ENCODE data around the gene BCAT1.
"Not testable (repeated sequence)": the region's sequence is repeated elsewhere in the genome, so short reads cannot be mapped to it uniquely, and the experiment has no call there.

Gene BCAT1

DNA sequence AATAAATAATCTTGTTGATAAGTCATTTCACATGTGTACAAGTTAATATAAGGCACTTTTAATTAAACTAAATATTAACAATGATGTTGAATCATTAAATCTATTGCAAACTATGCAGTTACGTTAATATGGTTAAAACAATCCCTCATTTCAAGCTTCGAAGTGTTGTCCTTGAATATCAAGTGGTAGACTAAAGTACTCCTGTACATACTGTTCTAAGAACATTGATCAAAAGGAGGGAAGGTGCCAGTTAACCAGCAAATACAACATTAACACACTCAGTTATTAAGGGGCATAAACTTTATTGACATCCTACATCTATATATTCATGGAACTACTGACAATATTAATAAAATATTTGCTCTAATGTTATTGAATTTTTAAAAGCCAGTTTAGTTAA, 8.7 kb downstream of the BCAT1 start:
- no peak overlapping the region for H3K4me3 ChIP-seq (replicated peaks in 1 of 2; ENCODE audit: low read depth in 2 of 2, low read length in 2 of 2)
- DNase-seq (ENCODE audit: low read depth in 2 of 2), result no peak
- TF ChIP-seq, protein P1, sequence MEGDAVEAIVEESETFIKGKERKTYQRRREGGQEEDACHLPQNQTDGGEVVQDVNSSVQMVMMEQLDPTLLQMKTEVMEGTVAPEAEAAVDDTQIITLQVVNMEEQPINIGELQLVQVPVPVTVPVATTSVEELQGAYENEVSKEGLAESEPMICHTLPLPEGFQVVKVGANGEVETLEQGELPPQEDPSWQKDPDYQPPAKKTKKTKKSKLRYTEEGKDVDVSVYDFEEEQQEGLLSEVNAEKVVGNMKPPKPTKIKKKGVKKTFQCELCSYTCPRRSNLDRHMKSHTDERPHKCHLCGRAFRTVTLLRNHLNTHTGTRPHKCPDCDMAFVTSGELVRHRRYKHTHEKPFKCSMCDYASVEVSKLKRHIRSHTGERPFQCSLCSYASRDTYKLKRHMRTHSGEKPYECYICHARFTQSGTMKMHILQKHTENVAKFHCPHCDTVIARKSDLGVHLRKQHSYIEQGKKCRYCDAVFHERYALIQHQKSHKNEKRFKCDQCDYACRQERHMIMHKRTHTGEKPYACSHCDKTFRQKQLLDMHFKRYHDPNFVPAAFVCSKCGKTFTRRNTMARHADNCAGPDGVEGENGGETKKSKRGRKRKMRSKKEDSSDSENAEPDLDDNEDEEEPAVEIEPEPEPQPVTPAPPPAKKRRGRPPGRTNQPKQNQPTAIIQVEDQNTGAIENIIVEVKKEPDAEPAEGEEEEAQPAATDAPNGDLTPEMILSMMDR (IDR thresholded peaks at IDR 0.05; ENCODE audit: low read depth, low read length), result no peak

DNA sequence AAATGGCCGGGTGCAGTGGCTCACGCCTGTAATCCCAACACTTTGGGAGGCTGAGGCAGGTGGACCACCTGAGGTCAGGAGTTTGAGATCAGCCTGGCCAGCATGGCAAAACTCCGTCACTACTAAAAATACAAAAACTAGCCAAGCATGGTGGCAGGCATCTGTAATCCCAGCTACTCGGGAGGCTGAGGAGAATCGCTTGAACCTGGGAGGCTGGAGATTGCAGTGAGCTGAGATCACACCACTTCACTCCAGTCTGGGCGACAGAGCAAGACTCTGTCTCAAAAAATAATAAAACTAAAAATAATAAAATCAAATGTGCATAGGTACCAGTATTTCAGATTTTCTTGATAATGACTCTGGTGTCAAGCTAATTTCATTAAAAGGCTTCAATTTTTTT, 9.3 kb downstream of the BCAT1 start:
- not testable (repeated sequence) for DNase-seq (ENCODE audit: low read depth in 2 of 2); H3K4me3 ChIP-seq (replicated peaks in 1 of 2; ENCODE audit: low read depth in 2 of 2, low read length in 2 of 2)

DNA sequence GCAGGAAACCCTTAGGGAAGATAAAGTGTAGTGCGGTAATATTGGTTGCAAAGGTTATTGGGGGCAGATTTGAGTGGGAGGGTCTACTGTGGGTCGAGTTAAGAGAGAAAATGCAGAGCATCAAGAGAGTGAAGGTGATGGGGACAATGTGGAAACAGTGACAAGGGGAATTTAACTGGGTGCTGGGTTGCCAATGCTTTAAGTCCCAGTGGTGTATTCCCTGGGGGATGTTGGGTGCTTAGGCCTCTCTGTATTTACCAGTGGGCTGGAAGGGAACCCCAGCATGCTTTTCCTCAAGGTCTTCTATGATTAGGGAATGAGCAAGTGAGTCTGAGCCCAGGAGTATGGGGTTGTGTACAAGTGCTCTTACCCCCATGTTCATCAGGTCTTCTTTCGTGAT, 10.6 kb downstream of the BCAT1 start:
- DNase-seq (ENCODE audit: low read depth in 2 of 2), result no peak
- TF ChIP-seq, protein P1 (IDR thresholded peaks at IDR 0.05; ENCODE audit: low read depth, low read length), result no peak
- no peak overlapping the region for H3K4me3 ChIP-seq (replicated peaks in 1 of 2; ENCODE audit: low read depth in 2 of 2, low read length in 2 of 2)

DNA sequence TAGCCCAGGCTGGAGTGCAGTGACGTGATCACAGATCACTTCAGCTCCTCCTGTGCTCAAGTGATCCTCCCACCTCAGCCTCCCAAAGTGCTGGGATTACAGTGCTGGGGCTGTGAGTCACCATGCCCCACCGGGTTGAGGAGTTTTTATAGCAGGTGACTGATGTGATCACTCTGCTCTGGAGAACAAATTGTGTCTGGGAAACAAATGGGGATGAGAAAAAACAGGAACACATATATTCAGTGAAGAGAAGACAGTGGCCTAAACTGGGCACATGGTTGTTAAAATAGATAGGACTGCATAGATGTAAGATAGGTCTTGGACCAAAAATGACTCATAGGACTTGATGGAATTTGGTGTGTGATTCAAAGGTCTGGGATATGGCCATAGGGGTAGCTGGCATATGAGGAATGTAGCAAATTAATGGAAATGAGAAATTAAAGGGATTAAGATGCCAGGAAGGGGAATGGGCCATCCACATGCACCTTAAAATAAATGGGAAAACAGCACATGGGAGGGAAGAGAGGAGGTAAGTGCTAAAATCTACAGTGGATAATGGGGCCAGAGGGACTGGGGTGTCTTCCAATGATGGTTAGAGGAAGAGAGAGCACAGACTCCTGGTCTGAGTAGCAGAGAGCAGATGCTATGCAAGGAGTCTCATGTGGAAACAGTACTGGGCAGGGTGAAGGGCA, 11.2 kb downstream of the BCAT1 start:
- peak in 1 of 2 donors; percentile 44 for DNase-seq (ENCODE audit: low read depth in 2 of 2)
- no peak overlapping the region for H3K4me3 ChIP-seq (replicated peaks in 1 of 2; ENCODE audit: low read depth in 2 of 2, low read length in 2 of 2)
- TF ChIP-seq, protein P1 (IDR thresholded peaks at IDR 0.05; ENCODE audit: low read depth, low read length), result no peak

DNA sequence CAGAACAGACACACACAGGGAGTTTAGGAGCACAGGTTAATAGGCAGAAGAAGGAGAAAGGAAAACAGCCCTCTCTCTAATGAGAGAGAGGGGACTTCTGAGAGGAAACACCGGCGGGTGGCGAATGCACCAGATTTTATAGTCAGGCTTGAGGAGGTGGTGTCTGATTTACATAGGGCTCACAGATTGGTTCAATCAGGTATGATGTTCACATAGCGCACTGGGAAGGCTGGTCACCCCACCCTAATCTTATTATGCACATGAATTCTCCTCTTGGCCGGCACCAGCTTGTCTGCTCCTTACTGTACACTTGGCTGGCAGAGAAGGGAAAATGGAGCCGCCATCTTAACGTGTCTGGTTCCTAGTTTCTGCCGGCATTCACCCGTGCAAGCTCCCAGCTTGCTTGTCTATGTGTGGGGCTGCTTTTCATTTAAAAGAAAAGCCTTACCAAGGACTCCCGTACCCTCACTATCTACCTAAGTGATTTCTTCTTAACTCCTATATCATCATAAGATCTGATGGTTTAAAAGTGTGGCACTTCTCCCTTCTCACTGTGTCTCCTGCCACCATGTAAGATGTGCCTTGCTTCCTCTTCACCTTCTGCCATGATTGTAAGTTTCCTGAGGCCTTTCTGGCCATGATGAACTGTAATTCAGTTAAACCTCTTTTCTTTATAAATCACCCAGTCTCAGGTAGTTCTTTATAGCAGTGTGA, 15.1 kb downstream of the BCAT1 start:
- no peak overlapping the region for H3K4me3 ChIP-seq (replicated peaks in 1 of 2; ENCODE audit: low read depth in 2 of 2, low read length in 2 of 2)
- TF ChIP-seq, protein P1 (IDR thresholded peaks at IDR 0.05; ENCODE audit: low read depth, low read length), result no peak
- no peak for DNase-seq (ENCODE audit: low read depth in 2 of 2)

DNA sequence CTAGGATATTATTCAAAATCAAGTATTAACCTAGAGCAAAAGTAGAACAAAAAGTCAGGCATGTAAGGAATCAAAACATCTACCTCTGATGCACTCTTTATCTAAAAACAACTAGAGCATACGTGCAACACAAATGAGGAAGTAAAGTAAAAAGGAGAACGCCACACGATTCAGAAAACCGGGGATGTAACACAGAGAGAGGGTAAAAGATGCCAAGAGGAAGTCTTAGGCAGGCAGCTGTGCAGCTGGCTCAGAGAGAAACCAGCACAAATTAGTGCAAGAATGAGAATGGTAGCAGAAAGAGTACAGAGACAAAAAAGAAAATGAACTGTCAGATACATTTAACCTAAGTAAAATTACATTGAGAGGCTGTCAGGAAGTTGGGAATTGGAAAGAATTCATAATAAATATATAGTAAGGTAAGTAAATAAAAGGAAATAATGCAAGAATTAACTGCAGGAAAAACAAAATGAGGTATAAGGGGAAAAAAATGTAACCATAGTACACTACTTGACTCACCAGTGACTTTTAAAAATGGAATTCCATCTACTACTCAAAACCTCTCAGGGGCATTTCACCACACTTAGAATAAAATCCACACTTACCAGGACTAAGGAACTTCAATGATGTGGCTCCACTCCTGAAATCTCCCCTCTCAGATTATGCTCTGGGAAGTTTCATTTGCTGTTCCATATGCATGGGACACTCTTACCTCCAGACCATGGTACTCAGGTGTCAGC, 17.1 kb downstream of the BCAT1 start:
- peak in 1 of 2 donors; percentile 89 for DNase-seq (ENCODE audit: low read depth in 2 of 2)
- TF ChIP-seq, protein P1 (IDR thresholded peaks at IDR 0.05; ENCODE audit: low read depth, low read length), result no peak
- no peak overlapping the region for H3K4me3 ChIP-seq (replicated peaks in 1 of 2; ENCODE audit: low read depth in 2 of 2, low read length in 2 of 2)

DNA sequence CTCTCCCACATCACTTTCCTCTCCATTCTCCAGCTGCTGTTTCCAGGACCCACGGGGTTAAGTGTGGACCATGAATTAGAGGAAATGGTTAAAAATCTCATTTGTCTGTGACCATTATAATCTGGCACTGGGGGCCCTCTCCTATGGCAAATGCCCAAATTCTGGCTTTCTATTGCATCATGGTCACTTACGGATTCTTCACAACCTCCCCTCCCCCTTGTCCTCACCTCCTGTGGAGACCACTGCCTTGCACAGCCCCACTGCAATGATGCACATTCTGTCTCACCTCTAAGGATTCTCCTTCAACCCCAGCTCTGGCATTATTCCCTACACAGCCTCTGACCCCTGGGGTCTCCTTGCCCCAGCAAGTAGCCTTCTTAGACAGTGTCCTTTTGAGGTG, 18.9 kb downstream of the BCAT1 start:
- H3K4me3 ChIP-seq (replicated peaks in 1 of 2; ENCODE audit: low read depth in 2 of 2, low read length in 2 of 2), result no peak overlapping the region
- no peak for DNase-seq (ENCODE audit: low read depth in 2 of 2)
- TF ChIP-seq, protein P1 (IDR thresholded peaks at IDR 0.05; ENCODE audit: low read depth, low read length), result no peak

DNA sequence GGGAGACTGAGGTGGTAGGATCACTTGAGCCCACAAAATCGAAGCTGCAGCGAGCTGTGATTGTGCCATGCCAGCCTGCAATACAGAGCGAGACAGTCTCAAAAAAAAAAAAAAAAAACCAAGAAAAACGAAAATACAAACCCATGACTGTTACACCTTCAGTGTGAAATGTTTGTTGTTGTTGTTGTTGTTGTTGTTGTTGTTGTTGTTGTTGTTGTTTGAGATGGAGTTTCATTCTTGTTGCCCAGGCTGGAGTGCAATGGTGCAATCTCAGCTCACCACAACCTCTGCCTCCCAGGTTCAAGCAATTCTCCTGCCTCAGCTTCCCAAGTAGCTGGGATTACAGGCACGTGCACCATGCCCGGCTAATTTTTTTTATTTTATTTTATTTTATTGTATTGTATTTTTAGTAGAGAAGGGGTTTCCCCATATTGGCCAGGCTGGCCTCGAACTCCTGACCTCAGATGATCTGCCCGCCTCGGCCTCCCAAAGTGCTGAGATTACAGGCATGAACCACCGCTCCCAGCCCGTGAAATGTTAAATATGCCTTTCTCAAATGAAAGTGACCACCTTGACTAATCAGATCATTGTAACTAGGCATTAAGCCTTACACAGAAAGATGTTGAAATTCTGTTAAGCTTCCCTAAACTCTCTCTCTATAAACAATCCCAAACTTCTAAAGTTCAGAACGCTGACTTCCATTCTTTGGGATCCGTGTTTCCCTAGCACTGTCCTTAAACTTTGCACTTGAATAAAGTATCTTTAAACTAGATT, 20.2 kb downstream of the BCAT1 start:
- DNase-seq (ENCODE audit: low read depth in 2 of 2); H3K4me3 ChIP-seq (replicated peaks in 1 of 2; ENCODE audit: low read depth in 2 of 2, low read length in 2 of 2): not testable (repeated sequence)
